SJSA1 (cell line): ENCODE results near the gene PUM2. TPM values are rescaled to one million over a fixed set of nuclear protein-coding genes. Genes with fewer than 3 reads are reported as not detected.

Source experiments
- DNase-seq, 2 experiments: peaks; one replicate each; pipeline ENCODE4 v3.0.0-alpha.2; 2015 to 2020; ENCODE audit warnings: low spot score in 2 of 2, low read depth in 1 of 2
- H3K27ac ChIP-seq: fragments of 250-450 bp; sonication (Bioruptor Pico); 2 replicates; pipeline ENCODE4 v1.5.1; 2020; ENCODE audit warnings: mild to moderate bottlenecking, moderate library complexity
- H3K27me3 ChIP-seq: fragments of 250-450 bp; sonication (Bioruptor Pico); replicated peaks from 2 replicates; pipeline ENCODE4 v1.5.1; 2020; ENCODE audit warnings: mild to moderate bottlenecking, moderate library complexity
- H3K36me3 ChIP-seq: fragments of 250-450 bp; sonication (Bioruptor Pico); 2 replicates; pipeline ENCODE4 v1.5.1; 2020; ENCODE audit warnings: mild to moderate bottlenecking
- H3K4me1 ChIP-seq: fragments of 250-450 bp; sonication (Bioruptor Pico); replicated peaks from 2 replicates; pipeline ENCODE4 v1.6.1; 2021; ENCODE audit warnings: mild to moderate bottlenecking
- H3K4me3 ChIP-seq: fragments of 250-450 bp; sonication (Bioruptor Pico); 2 replicates; pipeline ENCODE4 v1.5.1; 2020; ENCODE audit warnings: mild to moderate bottlenecking
- H3K9me3 ChIP-seq: fragments of 250-450 bp; sonication (Bioruptor Pico); replicated peaks from 2 replicates; pipeline ENCODE4 v1.5.1; 2020; ENCODE audit warnings: mild to moderate bottlenecking
- total RNA-seq: library from RNA; depleted of rRNA; stranded (reverse); fragments of >200 nt; shearing (Covaris generic); gene quantifications from 2 replicates; pipeline ENCODE4 v1.2.3, GENCODE V29; 2014

PUM2 gene
- total RNA-seq, 1 experiment from 2014 or later = 23.4 TPM

- Histone ChIP-seq H3K36me3 (peaks cover 79% of the 10 kb centered on the region), H3K9me3 (no peaks in the 10 kb centered on the region), H3K4me1 (no peaks in the 10 kb centered on the region), H3K27me3 (no peaks in the 10 kb centered on the region), H3K27ac (no peak overlapping the region), H3K4me3 (no peak overlapping the region)
- DNase-seq = no peak
These were observed 37.0 kb downstream of the PUM2 start for GRCh38 chr2:20313659-20314058.

DNA sequence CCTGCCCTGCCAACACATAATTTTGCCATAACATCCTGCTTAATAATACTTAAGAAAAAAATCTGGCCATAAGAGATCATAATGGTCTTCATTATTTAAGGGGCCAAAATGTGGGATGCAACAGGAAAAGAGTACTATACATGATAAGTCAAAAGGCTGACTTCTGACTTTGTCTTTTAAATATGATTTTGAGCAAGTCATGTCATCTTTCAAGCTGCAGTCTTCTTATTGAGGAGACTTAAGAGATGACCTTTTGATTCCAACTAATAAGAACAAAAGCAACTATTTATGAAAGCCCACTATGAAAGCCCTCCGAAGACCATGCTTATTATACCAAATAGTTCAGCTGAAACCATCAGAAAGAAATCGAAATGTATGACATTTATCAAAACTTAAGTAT lies 41.6 kb downstream of the PUM2 start:
- Histone ChIP-seq H3K27me3 (no peaks in the 10 kb centered on the region), H3K36me3 (peaks cover 72% of the 10 kb centered on the region), H3K4me3 (no peak overlapping the region), H3K27ac (no peak overlapping the region), H3K9me3 (no peaks in the 10 kb centered on the region), H3K4me1 (no peaks in the 10 kb centered on the region)
- DNase-seq = no peak

- H3K4me3 ChIP-seq = no peak overlapping the region
- DNase-seq = no peak
- H3K27me3 ChIP-seq = no peaks in the 10 kb centered on the region
- peaks cover 75% of the 10 kb centered on the region for H3K36me3 ChIP-seq
- no peaks in the 10 kb centered on the region for H3K4me1 ChIP-seq
- H3K27ac ChIP-seq = no peak overlapping the region
- no peaks in the 10 kb centered on the region for H3K9me3 ChIP-seq
These were observed 43.3 kb downstream of the PUM2 start for GRCh38 chr2:20307311-20307710.

- no peak for DNase-seq
- H3K27ac ChIP-seq = no peak overlapping the region
- no peaks in the 10 kb centered on the region for H3K4me1 ChIP-seq
- H3K9me3 ChIP-seq = no peaks in the 10 kb centered on the region
- H3K36me3 ChIP-seq = peaks cover 67% of the 10 kb centered on the region
- no peaks in the 10 kb centered on the region for H3K27me3 ChIP-seq
- no peak overlapping the region for H3K4me3 ChIP-seq
These were observed 46.2 kb downstream of the PUM2 start for GRCh38 chr2:20304411-20304810.

DNA sequence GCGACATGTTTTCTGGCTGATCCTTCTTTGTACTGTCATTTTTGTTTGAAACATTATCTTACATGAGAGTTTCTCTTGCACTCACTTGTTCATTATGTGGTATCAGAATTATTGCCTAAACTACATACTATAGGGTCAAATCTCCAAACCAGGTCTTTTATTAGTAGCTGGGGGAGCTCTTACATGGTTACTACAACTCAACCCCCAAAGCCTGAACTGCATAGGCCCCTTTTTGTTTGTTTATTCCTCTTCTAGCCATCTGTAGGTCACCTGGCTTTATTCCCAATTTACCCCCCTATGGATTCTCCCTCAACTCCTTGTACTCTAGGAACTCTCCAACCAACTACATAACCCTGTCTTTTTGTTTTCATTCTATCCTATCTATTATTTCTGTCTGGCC lies 46.7 kb downstream of the PUM2 start:
- DNase-seq = no peak
- no peaks in the 10 kb centered on the region for H3K9me3 ChIP-seq
- no peak overlapping the region for H3K27ac ChIP-seq
- H3K4me3 ChIP-seq = no peak overlapping the region
- peaks cover 68% of the 10 kb centered on the region for H3K36me3 ChIP-seq
- no peaks in the 10 kb centered on the region for H3K4me1 ChIP-seq
- no peaks in the 10 kb centered on the region for H3K27me3 ChIP-seq

DNA sequence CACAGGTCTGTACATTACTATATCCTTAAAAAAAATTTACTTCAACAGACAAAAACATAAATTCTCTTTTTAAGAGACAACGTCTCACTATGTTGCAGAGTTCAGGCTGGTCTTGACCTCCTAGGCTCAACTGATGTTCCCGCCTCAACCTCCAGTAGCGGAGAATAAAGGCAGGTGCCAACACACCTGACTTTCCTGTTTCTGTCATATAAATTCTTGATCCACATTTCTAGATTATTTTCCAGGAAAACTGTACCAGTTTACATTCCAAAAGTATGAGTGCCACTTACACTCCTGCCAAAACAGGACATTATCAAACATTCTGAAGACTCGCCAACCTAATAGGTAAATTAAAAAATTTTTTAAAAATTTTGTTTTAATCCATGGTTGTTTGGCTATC lies 48.6 kb downstream of the PUM2 start:
- no peak for DNase-seq
- no peaks in the 10 kb centered on the region for H3K9me3 ChIP-seq
- H3K4me1 ChIP-seq = no peaks in the 10 kb centered on the region
- no peaks in the 10 kb centered on the region for H3K27me3 ChIP-seq
- H3K4me3 ChIP-seq = no peak overlapping the region
- H3K36me3 ChIP-seq = peaks cover 64% of the 10 kb centered on the region
- H3K27ac ChIP-seq = no peak overlapping the region

GRCh38 chr2:20300656-20301055 lies 50.0 kb downstream of the PUM2 start:
- Histone ChIP-seq H3K4me1 (no peaks in the 10 kb centered on the region), H3K9me3 (no peaks in the 10 kb centered on the region), H3K4me3 (no peak overlapping the region), H3K27ac (no peak overlapping the region), H3K27me3 (no peaks in the 10 kb centered on the region), H3K36me3 (peaks cover 67% of the 10 kb centered on the region)
- no peak for DNase-seq

GRCh38 chr2:20299113-20299512 lies 51.5 kb downstream of the PUM2 start:
- DNase-seq = no peak
- H3K27ac ChIP-seq = no peak overlapping the region

GRCh38 chr2:20294231-20294630 lies 56.4 kb downstream of the PUM2 start:
- no peak for DNase-seq
- Histone ChIP-seq H3K27me3 (no peaks in the 10 kb centered on the region), H3K27ac (no peak overlapping the region), H3K4me3 (no peak overlapping the region), H3K9me3 (no peaks in the 10 kb centered on the region), H3K36me3 (peaks cover 73% of the 10 kb centered on the region), H3K4me1 (peaks cover 7% of the 10 kb centered on the region)

More at GRCh38 chr2:20299113-20299512, 51.5 kb downstream of the PUM2 start:
- Histone ChIP-seq H3K4me1 (no peaks in the 10 kb centered on the region), H3K27me3 (no peaks in the 10 kb centered on the region), H3K9me3 (no peaks in the 10 kb centered on the region), H3K4me3 (no peak overlapping the region), H3K36me3 (peaks cover 72% of the 10 kb centered on the region)

- H3K27ac ChIP-seq = no peak overlapping the region
- H3K9me3 ChIP-seq = no peaks in the 10 kb centered on the region
- H3K27me3 ChIP-seq = no peaks in the 10 kb centered on the region
- H3K4me3 ChIP-seq = no peak overlapping the region
- peaks cover 14% of the 10 kb centered on the region for H3K4me1 ChIP-seq
- peaks cover 74% of the 10 kb centered on the region for H3K36me3 ChIP-seq
- no peak for DNase-seq
These were observed 57.7 kb downstream of the PUM2 start for GRCh38 chr2:20292984-20293383.

DNA sequence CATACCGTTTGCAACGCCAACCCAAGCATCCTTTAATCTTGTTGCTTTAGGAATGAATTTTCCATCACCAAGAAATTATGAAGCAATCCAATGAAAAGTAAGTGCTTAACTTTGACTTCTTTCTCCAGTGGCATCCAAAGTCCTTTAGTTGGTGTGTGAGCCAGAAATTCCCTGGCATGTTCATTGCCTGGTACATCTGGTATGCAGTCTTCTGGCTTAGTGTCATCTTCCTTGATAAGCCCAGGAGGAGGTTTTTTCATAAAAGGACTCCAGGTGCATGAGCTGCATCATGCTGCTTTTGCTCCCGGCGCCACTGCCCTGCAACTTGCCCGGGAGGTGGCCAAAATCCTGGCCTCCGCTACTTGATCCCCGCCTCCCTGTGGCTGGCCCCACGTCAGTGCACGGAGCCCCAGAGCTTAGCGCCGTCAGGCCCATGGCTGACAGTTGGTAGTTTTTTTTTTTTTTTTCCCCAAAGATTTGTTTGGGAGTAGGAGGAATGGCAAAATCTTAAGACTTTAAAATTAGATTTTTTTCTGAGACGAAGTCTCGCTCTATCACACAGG lies 58.7 kb downstream of the PUM2 start:
- Histone ChIP-seq H3K4me3 (no peak overlapping the region), H3K27me3 (no peaks in the 10 kb centered on the region), H3K27ac (no peak overlapping the region), H3K36me3 (peaks cover 76% of the 10 kb centered on the region), H3K9me3 (no peaks in the 10 kb centered on the region), H3K4me1 (peaks cover 14% of the 10 kb centered on the region)
- DNase-seq = no peak

GRCh38 chr2:20291106-20291564 lies 59.5 kb downstream of the PUM2 start:
- Histone ChIP-seq H3K36me3 (peaks cover 77% of the 10 kb centered on the region), H3K27ac (no peak overlapping the region), H3K27me3 (no peaks in the 10 kb centered on the region), H3K4me1 (peaks cover 14% of the 10 kb centered on the region), H3K4me3 (no peak overlapping the region), H3K9me3 (no peaks in the 10 kb centered on the region)
- DNase-seq = peak; percentile 65 to 77

- peak in 1 of 2 experiments; percentile 32 for DNase-seq
- Histone ChIP-seq H3K4me1 (peaks cover 14% of the 10 kb centered on the region), H3K4me3 (no peak overlapping the region), H3K9me3 (no peaks in the 10 kb centered on the region), H3K36me3 (peaks cover 81% of the 10 kb centered on the region), H3K27ac (0 out of 2 replicates have a peak overlapping the region, but pooled peaks have one; percentile 15), H3K27me3 (no peaks in the 10 kb centered on the region)
These were observed 61.9 kb downstream of the PUM2 start for GRCh38 chr2:20288642-20289340.

DNA sequence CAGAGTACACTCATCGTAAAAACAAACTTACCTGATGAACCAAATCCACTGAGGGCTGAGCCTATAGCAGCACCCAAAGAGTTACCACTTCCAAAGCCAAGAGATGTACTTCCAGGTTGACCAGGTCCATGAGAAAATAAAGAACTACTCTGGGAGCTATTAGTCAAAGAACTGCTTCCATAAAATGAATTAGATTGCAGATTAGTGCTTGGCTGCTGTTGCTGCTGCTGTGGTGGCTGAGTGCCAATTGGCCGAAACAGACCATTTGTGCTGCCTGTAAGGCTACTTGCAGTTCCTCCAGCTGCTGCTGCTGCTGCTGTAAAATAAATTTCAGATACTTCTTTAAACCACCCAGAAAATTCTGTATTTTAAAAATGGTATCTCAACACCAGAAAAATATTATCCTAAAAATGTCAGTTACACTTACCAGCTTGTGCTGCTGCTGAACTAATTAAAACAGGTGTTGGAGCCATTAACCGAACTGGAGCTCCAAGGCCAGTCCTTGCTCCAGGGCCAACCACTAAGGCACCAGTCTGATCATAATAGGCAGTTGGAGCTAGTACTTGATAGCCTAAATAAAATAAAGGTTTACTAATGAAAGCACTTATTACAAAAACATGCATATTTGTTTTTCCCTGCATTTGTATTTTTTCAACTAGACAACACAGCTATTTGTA lies 67.6 kb downstream of the PUM2 start:
- Histone ChIP-seq H3K9me3 (no peaks in the 10 kb centered on the region), H3K4me1 (no peaks in the 10 kb centered on the region), H3K36me3 (peaks cover 84% of the 10 kb centered on the region), H3K4me3 (no peak overlapping the region), H3K27me3 (no peaks in the 10 kb centered on the region), H3K27ac (no peak overlapping the region)
- DNase-seq = no peak
